GM12892 (cell line): ENCODE results near the gene KIF23.

Experiments
- POLR2A ChIP-seq: IDR thresholded peaks from 2 replicates; pipeline ENCODE4 v1.6.1; 2011; ENCODE audit warnings: low read depth, low read length, control low read depth
- POLR2AphosphoS5 ChIP-seq: IDR thresholded peaks from 2 replicates; pipeline ENCODE4 v1.6.1; 2011; ENCODE audit warnings: low read depth, low read length, control low read depth
- TAF1 ChIP-seq: IDR thresholded peaks from 2 replicates; pipeline ENCODE4 v1.6.1; 2011; ENCODE audit warnings: low read depth, mild to moderate bottlenecking, control low read depth, low read length, borderline replicate concordance

- TF ChIP-seq TAF1 (no peak), POLR2AphosphoS5 (no peak), POLR2A (no peak)
These were observed 79.3 kb downstream of the KIF23 start for GRCh38 chr15:69493406-69493805.
